HEK293 (cell line): ENCODE measurements around the gene TNFSF10.

Experiments used
- GLI4 ChIP-seq: fragments of 450-650 bp; formaldehyde crosslinking; IDR thresholded peaks from 2 replicates; pipeline ENCODE4 v1.5.1; 2016; ENCODE audit warnings: missing biosample characterization, missing genetic modification characterization
- KLF9 ChIP-seq: fragments of 450-650 bp; formaldehyde crosslinking; IDR thresholded peaks from 2 replicates; pipeline ENCODE4 v1.5.1; 2016; ENCODE audit warnings: missing biosample characterization, missing genetic modification characterization, low read depth
- RBAK ChIP-seq: fragments of 450-650 bp; formaldehyde crosslinking; IDR thresholded peaks from 2 replicates; pipeline ENCODE4 v1.5.1; 2016; ENCODE audit warnings: missing biosample characterization, missing genetic modification characterization
- SP2 ChIP-seq: fragments of 450-650 bp; formaldehyde crosslinking; IDR thresholded peaks from 2 replicates; pipeline ENCODE4 v1.5.1; 2016; ENCODE audit warnings: missing biosample characterization, missing genetic modification characterization
- TRIM28 ChIP-seq: IDR thresholded peaks from 2 replicates; pipeline ENCODE4 v1.6.1; 2011; ENCODE audit warnings: low read length, control low read depth, borderline replicate concordance
- ZBTB49 ChIP-seq: fragments of 450-650 bp; formaldehyde crosslinking; IDR thresholded peaks from 2 replicates; pipeline ENCODE4 v1.5.1; 2016; ENCODE audit warnings: missing biosample characterization, missing genetic modification characterization, low read depth
- ZNF175 ChIP-seq: fragments of 450-650 bp; formaldehyde crosslinking; IDR thresholded peaks from 2 replicates; pipeline ENCODE4 v1.5.1; 2016; ENCODE audit warnings: missing biosample characterization, missing genetic modification characterization
- ZNF23 ChIP-seq: fragments of 450-650 bp; formaldehyde crosslinking; IDR thresholded peaks from 2 replicates; pipeline ENCODE4 v1.5.1; 2016; ENCODE audit warnings: missing biosample characterization, missing genetic modification characterization, borderline replicate concordance
- ZNF426 ChIP-seq: fragments of 450-650 bp; formaldehyde crosslinking; IDR thresholded peaks from 2 replicates; pipeline ENCODE4 v1.5.1; 2017; ENCODE audit warnings: missing biosample characterization, missing genetic modification characterization, mild to moderate bottlenecking, inconsistent platforms, moderate library complexity
- ZNF514 ChIP-seq: fragments of 450-650 bp; formaldehyde crosslinking; IDR thresholded peaks from 2 replicates; pipeline ENCODE4 v1.5.1; 2016; ENCODE audit warnings: missing biosample characterization, missing genetic modification characterization
- ZNF629 ChIP-seq: fragments of 450-650 bp; formaldehyde crosslinking; IDR thresholded peaks from 2 replicates; pipeline ENCODE4 v1.5.1; 2017; ENCODE audit warnings: missing biosample characterization, missing genetic modification characterization
- ZNF670 ChIP-seq: fragments of 450-650 bp; formaldehyde crosslinking; IDR thresholded peaks from 2 replicates; pipeline ENCODE4 v1.5.1; 2016; ENCODE audit warnings: missing biosample characterization, missing genetic modification characterization, low read depth
- TF ChIP-seq, protein P1 (sequence below): fragments of 450-650 bp; formaldehyde crosslinking; IDR thresholded peaks from 2 replicates; pipeline ENCODE4 v1.5.1; 2016; ENCODE audit warnings: missing biosample characterization, missing genetic modification characterization
- TF ChIP-seq, protein P2 (sequence below): fragments of 450-650 bp; formaldehyde crosslinking; IDR thresholded peaks from 2 replicates; pipeline ENCODE4 v1.5.1; 2016; ENCODE audit warnings: missing biosample characterization, missing genetic modification characterization

DNA sequence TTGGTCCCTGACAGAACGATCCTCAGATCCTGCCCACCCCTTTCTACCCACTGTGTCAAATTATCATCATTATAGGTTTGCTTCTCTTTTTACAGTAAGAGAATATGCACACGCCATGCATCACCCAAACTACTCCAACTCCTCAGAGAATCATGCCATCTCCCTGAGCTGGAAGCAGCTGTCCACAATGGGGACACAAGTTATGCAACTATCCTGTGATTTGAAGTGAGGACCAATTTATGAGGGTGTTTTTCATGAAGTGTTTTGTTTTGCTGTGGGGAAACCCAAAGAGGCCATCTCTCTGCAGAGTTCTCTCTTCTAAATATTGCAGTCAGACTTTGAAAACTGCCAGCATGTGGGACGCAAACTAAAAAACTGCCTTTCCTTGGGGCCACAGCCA is 35.8 kb upstream of the TNFSF10 start:
- TF ChIP-seq GLI4 (tag by site-specific recombination), result no peak
- no peak for TF ChIP-seq RBAK (tag by site-specific recombination)
- TF ChIP-seq ZNF23 (tag by site-specific recombination), result no peak
- TF ChIP-seq, protein P1, sequence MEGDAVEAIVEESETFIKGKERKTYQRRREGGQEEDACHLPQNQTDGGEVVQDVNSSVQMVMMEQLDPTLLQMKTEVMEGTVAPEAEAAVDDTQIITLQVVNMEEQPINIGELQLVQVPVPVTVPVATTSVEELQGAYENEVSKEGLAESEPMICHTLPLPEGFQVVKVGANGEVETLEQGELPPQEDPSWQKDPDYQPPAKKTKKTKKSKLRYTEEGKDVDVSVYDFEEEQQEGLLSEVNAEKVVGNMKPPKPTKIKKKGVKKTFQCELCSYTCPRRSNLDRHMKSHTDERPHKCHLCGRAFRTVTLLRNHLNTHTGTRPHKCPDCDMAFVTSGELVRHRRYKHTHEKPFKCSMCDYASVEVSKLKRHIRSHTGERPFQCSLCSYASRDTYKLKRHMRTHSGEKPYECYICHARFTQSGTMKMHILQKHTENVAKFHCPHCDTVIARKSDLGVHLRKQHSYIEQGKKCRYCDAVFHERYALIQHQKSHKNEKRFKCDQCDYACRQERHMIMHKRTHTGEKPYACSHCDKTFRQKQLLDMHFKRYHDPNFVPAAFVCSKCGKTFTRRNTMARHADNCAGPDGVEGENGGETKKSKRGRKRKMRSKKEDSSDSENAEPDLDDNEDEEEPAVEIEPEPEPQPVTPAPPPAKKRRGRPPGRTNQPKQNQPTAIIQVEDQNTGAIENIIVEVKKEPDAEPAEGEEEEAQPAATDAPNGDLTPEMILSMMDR (tag by site-specific recombination), result no peak
- TF ChIP-seq TRIM28, result no peak
- TF ChIP-seq ZBTB49, result no peak
- TF ChIP-seq, protein P2, sequence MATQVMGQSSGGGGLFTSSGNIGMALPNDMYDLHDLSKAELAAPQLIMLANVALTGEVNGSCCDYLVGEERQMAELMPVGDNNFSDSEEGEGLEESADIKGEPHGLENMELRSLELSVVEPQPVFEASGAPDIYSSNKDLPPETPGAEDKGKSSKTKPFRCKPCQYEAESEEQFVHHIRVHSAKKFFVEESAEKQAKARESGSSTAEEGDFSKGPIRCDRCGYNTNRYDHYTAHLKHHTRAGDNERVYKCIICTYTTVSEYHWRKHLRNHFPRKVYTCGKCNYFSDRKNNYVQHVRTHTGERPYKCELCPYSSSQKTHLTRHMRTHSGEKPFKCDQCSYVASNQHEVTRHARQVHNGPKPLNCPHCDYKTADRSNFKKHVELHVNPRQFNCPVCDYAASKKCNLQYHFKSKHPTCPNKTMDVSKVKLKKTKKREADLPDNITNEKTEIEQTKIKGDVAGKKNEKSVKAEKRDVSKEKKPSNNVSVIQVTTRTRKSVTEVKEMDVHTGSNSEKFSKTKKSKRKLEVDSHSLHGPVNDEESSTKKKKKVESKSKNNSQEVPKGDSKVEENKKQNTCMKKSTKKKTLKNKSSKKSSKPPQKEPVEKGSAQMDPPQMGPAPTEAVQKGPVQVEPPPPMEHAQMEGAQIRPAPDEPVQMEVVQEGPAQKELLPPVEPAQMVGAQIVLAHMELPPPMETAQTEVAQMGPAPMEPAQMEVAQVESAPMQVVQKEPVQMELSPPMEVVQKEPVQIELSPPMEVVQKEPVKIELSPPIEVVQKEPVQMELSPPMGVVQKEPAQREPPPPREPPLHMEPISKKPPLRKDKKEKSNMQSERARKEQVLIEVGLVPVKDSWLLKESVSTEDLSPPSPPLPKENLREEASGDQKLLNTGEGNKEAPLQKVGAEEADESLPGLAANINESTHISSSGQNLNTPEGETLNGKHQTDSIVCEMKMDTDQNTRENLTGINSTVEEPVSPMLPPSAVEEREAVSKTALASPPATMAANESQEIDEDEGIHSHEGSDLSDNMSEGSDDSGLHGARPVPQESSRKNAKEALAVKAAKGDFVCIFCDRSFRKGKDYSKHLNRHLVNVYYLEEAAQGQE (tag by site-specific recombination), result no peak
- no peak for TF ChIP-seq KLF9 (tag by site-specific recombination)
- no peak for TF ChIP-seq ZNF629 (tag by site-specific recombination)
- no peak for TF ChIP-seq ZNF426 (tag by site-specific recombination)
- no peak for TF ChIP-seq ZNF514
- no peak for TF ChIP-seq ZNF670 (tag by site-specific recombination)
- no peak for TF ChIP-seq ZNF175
- TF ChIP-seq SP2, result no peak
